Body of pancreas (tissue), 4 donors: ENCODE data around the gene P4HA3. TPM values are rescaled to one million over a fixed set of nuclear protein-coding genes. Genes with fewer than 3 reads are reported as not detected.

Experiments
- ATAC-seq: fragments of 150-250 bp; one replicate; pipeline ENCODE4 v1.9.1; 2016
- DNase-seq, 4 donors: peaks; one replicate each; pipeline ENCODE4 v3.0.0-alpha.2; 2019
- H3K27ac ChIP-seq, 4 donors: fragments of 200-600 bp; sonication (generic); 1 replicate in 3 of 4; 2 replicates in 1 of 4; pipeline versions ENCODE4 v1.5.1 to v1.6.1; 2016 to 2019; ENCODE audit warnings: mild to moderate bottlenecking in 1 of 4, mixed read lengths in 1 of 4, moderate library complexity in 1 of 4
- H3K27me3 ChIP-seq, 2 donors: fragments of 200-600 bp; sonication (generic); one replicate each; pipeline ENCODE4 v1.6.0; 2016; ENCODE audit warnings: mild to moderate bottlenecking in 1 of 2
- H3K36me3 ChIP-seq, 2 donors: fragments of 200-600 bp; sonication (generic); replicated peaks in 1 of 2; 2 replicates each; pipeline ENCODE4 v1.5.1; 2016; ENCODE audit warnings: low read depth in 2 of 2; ENCODE audit not compliant: insufficient read depth in 1 of 2
- H3K4me1 ChIP-seq: fragments of 200-600 bp; sonication (generic); one replicate; pipeline ENCODE4 v1.6.0; 2016
- H3K4me3 ChIP-seq, 2 donors: fragments of 200-600 bp; sonication (generic); 1 replicate in 1 of 2; 2 replicates in 1 of 2; pipeline ENCODE4 v1.5.1; 2016 to 2019
- H3K9me3 ChIP-seq, 3 donors: fragments of 200-600 bp; sonication (generic); 1 replicate in 2 of 3; 2 replicates in 1 of 3; pipeline ENCODE4 v1.5.1; 2016
- CTCF ChIP-seq, 7 experiments: fragments of 450-650 bp in 4 of 7; fragments of 200-600 bp in 3 of 7; sonication (generic) in 3 of 7; IDR thresholded peaks; one replicate each; pipeline ENCODE4 v1.5.1; 2016 to 2019; ENCODE audit warnings: antibody characterized with exemption in 7 of 7
- POLR2A ChIP-seq, 3 donors: fragments of 450-650 bp; IDR thresholded peaks; one replicate each; pipeline ENCODE4 v1.6.1; 2016; ENCODE audit warnings: antibody characterized with exemption in 3 of 3, mild to moderate bottlenecking in 2 of 3
- WGBS, 2 donors: methylation state at CpG; one replicate each; pipeline ENCODE4 v1.1.5; 2017; 5-methylcytosine and 5-hydroxymethylcytosine counted together
- intact Hi-C: fragments of 100-400 bp; cut with DNase I; formaldehyde crosslinking; loops from one replicate; pipeline ENCODE4 v1.15.1; 2023
- total RNA-seq, 2 donors: library from RNA; depleted of rRNA; stranded (reverse); fragments of >200 nt; gene quantifications; one replicate each; pipeline ENCODE4 v1.1.0, GENCODE V29; 2016

Gene P4HA3
- total RNA-seq, 2 donors from 2014 or later, result not detected

- 85 to 90% methylated on average over 8 of the region's 8 CpGs for WGBS, 2 donors
- DNase-seq, result no peak
- Histone ChIP-seq H3K36me3 (peaks cover 0 to 13% of the 10 kb centered on the region in 2 donors), H3K9me3 (no peaks in the 10 kb centered on the region), H3K4me1 (no peaks in the 10 kb centered on the region), H3K27me3 (no peaks in the 10 kb centered on the region), H3K27ac (no peak overlapping the region), H3K4me3 (no peak overlapping the region)
- no peak for ATAC-seq
- intact Hi-C loops, result loop anchor here (10.0 kb wide), 1 partner anchor 321 kb away; no protein-coding TSS in a partner anchor
- TF ChIP-seq POLR2A (IDR thresholded peaks at IDR 0.05) (no peak), CTCF (IDR thresholded peaks at IDR 0.05) (no peak)
These were observed 58.1 kb downstream of the P4HA3 start for GRCh38 chr11:74253361-74253760.

DNA sequence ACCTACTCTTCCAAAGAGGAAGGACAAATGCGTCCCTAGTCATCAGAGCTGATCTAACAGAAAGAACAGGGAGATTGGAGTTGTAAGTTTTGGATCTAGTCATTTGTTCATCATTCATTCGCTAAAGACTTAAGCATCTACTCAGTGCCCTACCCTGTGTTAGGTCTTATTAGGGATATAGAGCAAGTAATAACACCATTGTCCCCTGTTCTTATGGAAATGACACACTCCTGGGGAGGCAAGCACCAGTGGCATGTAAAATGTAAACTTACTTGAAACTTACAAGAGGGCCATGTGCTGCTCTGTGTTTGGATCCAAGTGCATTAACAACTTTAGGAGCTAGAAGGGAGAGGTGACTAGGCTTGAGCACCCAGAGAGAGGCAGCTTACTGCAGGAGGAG, 61.9 kb downstream of the P4HA3 start:
- intact Hi-C loops, result no loop called here
- DNase-seq (no peak), ATAC-seq (no peak)
- no peak overlapping the region for H3K4me3 ChIP-seq
- no peak for TF ChIP-seq POLR2A (IDR thresholded peaks at IDR 0.05)
- no peak for TF ChIP-seq CTCF (IDR thresholded peaks at IDR 0.05)
- H3K27me3 ChIP-seq, result no peaks in the 10 kb centered on the region
- no peak overlapping the region for H3K27ac ChIP-seq
- H3K4me1 ChIP-seq, result no peaks in the 10 kb centered on the region
- no peaks in the 10 kb centered on the region for H3K9me3 ChIP-seq
- H3K36me3 ChIP-seq, result peaks cover 3 to 15% of the 10 kb centered on the region in 2 donors
- WGBS, 2 donors, result 94 to 100% methylated on average over 2 of the region's 2 CpGs

DNA sequence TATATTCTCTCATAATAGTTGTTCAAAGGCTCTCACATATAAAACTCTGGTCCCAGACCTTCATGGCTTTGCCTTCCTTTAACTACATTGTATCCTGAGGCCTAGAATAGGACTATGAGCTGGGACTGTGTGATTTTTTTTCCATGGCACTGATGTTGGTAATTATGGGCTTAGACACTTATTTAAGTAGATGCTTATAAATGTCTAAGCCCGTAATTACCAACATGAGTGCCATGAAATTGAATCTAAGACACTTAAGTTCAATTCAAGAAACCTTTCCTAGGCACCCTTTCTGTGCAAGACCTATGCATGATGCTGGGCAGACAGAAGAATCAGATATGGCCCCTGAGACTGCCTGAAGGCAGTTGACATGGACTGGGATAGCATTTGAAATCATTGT, 63.0 kb downstream of the P4HA3 start:
- intact Hi-C loops, result no loop called here
- H3K9me3 ChIP-seq, result no peaks in the 10 kb centered on the region
- H3K27me3 ChIP-seq, result no peaks in the 10 kb centered on the region
- no peaks in the 10 kb centered on the region for H3K4me1 ChIP-seq
- 87 to 91% methylated on average over 1 of the region's 1 CpG for WGBS, 2 donors
- no peak for TF ChIP-seq POLR2A (IDR thresholded peaks at IDR 0.05)
- no peak for TF ChIP-seq CTCF (IDR thresholded peaks at IDR 0.05)
- DNase-seq, result no peak
- peaks cover 3 to 10% of the 10 kb centered on the region in 2 donors for H3K36me3 ChIP-seq
- no peak overlapping the region for H3K4me3 ChIP-seq
- ATAC-seq, result no peak
- no peak overlapping the region for H3K27ac ChIP-seq

DNA sequence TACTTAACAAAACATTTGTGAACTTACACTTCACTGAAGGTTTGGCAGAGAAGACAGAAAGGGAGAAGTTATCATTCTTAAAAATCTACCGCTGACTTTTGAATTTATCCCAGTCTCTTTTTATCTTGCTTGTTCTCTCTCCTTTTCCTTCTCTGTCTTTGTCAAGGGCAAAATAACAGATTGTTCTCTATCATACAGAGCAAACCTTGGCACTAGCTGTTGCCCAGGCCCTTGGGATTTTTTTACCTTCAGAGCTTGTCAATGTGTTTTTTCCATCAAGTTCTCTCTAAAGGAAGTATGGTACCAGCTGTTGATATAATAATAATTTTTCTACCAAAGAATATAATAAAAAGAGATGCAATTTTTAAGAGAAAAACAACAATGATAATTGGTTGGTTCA, 73.2 kb downstream of the P4HA3 start:
- TF ChIP-seq POLR2A (IDR thresholded peaks at IDR 0.05) (no peak), CTCF (IDR thresholded peaks at IDR 0.05) (no peak)
- no peaks in the 10 kb centered on the region for H3K27me3 ChIP-seq
- no peak overlapping the region for H3K27ac ChIP-seq
- 24 to 35% methylated on average over 1 of the region's 1 CpG for WGBS, 2 donors
- H3K9me3 ChIP-seq, result no peaks in the 10 kb centered on the region
- ATAC-seq, result no peak
- intact Hi-C loops, result no loop called here
- no peak for DNase-seq
- H3K36me3 ChIP-seq, result peaks cover 0 to 3% of the 10 kb centered on the region in 2 donors
- no peak overlapping the region for H3K4me3 ChIP-seq
- no peaks in the 10 kb centered on the region for H3K4me1 ChIP-seq

DNA sequence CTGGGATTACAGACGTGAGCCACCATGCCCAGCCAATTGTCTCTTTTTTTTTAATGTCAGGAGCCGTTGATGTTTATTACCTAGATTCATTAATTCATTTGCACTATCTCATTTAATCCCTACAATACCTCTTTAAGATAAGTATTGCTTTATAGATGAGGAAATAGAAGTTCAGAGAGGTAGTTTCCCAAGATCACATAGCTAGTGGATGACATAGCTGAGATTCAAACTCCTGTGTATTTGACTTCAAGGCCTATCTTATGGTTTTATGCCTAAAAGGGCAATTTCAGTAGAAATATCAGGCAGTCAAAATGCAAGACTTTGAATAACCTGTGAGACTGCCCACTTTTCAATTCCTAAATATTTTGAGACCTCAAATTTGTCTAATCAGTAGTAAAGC, 73.9 kb downstream of the P4HA3 start:
- H3K4me1 ChIP-seq, result no peaks in the 10 kb centered on the region
- H3K9me3 ChIP-seq, result no peaks in the 10 kb centered on the region
- DNase-seq, result no peak
- intact Hi-C loops, result no loop called here
- no peak for ATAC-seq
- TF ChIP-seq POLR2A (IDR thresholded peaks at IDR 0.05) (no peak), CTCF (IDR thresholded peaks at IDR 0.05) (no peak)
- WGBS, 2 donors, result 81 to 93% methylated on average over 2 of the region's 2 CpGs
- no peaks in the 10 kb centered on the region for H3K27me3 ChIP-seq
- H3K27ac ChIP-seq, result no peak overlapping the region
- peaks cover 0 to 3% of the 10 kb centered on the region in 2 donors for H3K36me3 ChIP-seq
- H3K4me3 ChIP-seq, result no peak overlapping the region
